H1 (cell line): Measurements from ENCODE around the gene ACKR2. TPM values are rescaled to one million over a fixed set of nuclear protein-coding genes. Genes with fewer than 3 reads are reported as not detected.

Source experiments
- BCL11A ChIP-seq, 2 experiments: IDR thresholded peaks; one replicate each; pipeline ENCODE4 v1.6.1; 2011; ENCODE audit warnings: low read depth in 2 of 2, low read length in 2 of 2, mild to moderate bottlenecking in 2 of 2
- CBX8 ChIP-seq: fragments of 300-800, 300-1000 bp; sonication (generic); IDR thresholded peaks from 2 replicates; pipeline ENCODE4 v1.7.1; 2016; ENCODE audit warnings: low read depth, low read length, borderline replicate concordance
- CHD2 ChIP-seq: IDR thresholded peaks from 2 replicates; pipeline ENCODE4 v1.6.1; 2012; ENCODE audit warnings: low read length, improper control_type of control experiment
- EGR1 ChIP-seq: IDR thresholded peaks from 2 replicates; pipeline ENCODE4 v1.6.1; 2011; ENCODE audit warnings: low read depth, low read length, borderline replicate concordance
- EP300 ChIP-seq, 2 experiments: IDR thresholded peaks; 1 replicate in 1 of 2; 2 replicates in 1 of 2; pipeline ENCODE4 v1.6.1; 2011 to 2012; ENCODE audit warnings: low read depth in 2 of 2, low read length in 2 of 2, mild to moderate bottlenecking in 2 of 2, borderline replicate concordance in 1 of 2, inconsistent platforms in 1 of 2, moderate library complexity in 1 of 2
- FOSL1 ChIP-seq: IDR thresholded peaks from 2 replicates; pipeline ENCODE4 v1.6.1; 2011; ENCODE audit warnings: mild to moderate bottlenecking, low read depth, low read length, moderate library complexity; ENCODE audit not compliant: insufficient read depth
- HDAC6 ChIP-seq: IDR thresholded peaks from one replicate; pipeline ENCODE4 v1.7.1; 2012; ENCODE audit warnings: low read depth, mild to moderate bottlenecking, inconsistent platforms, low read length, moderate library complexity
- JUND ChIP-seq: IDR thresholded peaks from 2 replicates; pipeline ENCODE4 v1.6.1; 2011; ENCODE audit warnings: mild to moderate bottlenecking, improper control_type of control experiment, low read length
- KDM1A ChIP-seq: fragments of 200-600, 300-600 bp; sonication (generic); IDR thresholded peaks from 2 replicates; pipeline ENCODE4 v1.7.1; 2016; ENCODE audit warnings: mild to moderate bottlenecking, low read length, borderline replicate concordance
- KDM5A ChIP-seq: fragments of 200-600 bp; IDR thresholded peaks from 2 replicates; pipeline ENCODE4 v1.7.1; 2012; ENCODE audit warnings: mild to moderate bottlenecking, low read length, inconsistent platforms, mixed read lengths
- POLR2AphosphoS5 ChIP-seq: IDR thresholded peaks from 2 replicates; pipeline ENCODE4 v1.6.1; 2011; ENCODE audit warnings: low read depth, low read length
- POU5F1 ChIP-seq: IDR thresholded peaks from 2 replicates; pipeline ENCODE4 v1.6.1; 2011; ENCODE audit warnings: low read depth, mild to moderate bottlenecking, low read length, moderate library complexity
- RXRA ChIP-seq: IDR thresholded peaks from 2 replicates; pipeline ENCODE4 v1.6.1; 2011; ENCODE audit warnings: low read depth, mild to moderate bottlenecking, low read length, moderate library complexity; ENCODE audit not compliant: insufficient read depth
- SIN3A ChIP-seq, 2 experiments: IDR thresholded peaks in 1 of 2; conservative IDR thresholded peaks in 1 of 2; 2 replicates each; pipeline ENCODE4 v1.6.1; 2011 to 2012; ENCODE audit warnings: low read length in 2 of 2, improper control_type of control experiment in 1 of 2, low read depth in 1 of 2, mild to moderate bottlenecking in 1 of 2
- SIRT6 ChIP-seq: IDR thresholded peaks from one replicate; pipeline ENCODE4 v1.7.1; 2012; ENCODE audit warnings: low read length, inconsistent platforms
- SIX5 ChIP-seq: IDR thresholded peaks from 2 replicates; pipeline ENCODE4 v1.6.1; 2011; ENCODE audit warnings: mild to moderate bottlenecking, low read depth, low read length
- SP2 ChIP-seq: IDR thresholded peaks from 2 replicates; pipeline ENCODE4 v1.6.1; 2012; ENCODE audit warnings: mild to moderate bottlenecking, low read length, inconsistent platforms
- SRF ChIP-seq: IDR thresholded peaks from 2 replicates; pipeline ENCODE4 v1.6.1; 2011; ENCODE audit warnings: mild to moderate bottlenecking, low read depth, low read length, moderate library complexity
- TAF1 ChIP-seq: IDR thresholded peaks from 2 replicates; pipeline ENCODE4 v1.6.1; 2011; ENCODE audit warnings: mild to moderate bottlenecking, low read depth, low read length
- TEAD4 ChIP-seq: IDR thresholded peaks from 2 replicates; pipeline ENCODE4 v1.6.1; 2012; ENCODE audit warnings: low read depth, low read length, inconsistent platforms, mixed read lengths
- polyA plus RNA-seq, 7 experiments: library from polyadenylated mRNA; depleted of rRNA in 3 of 7; stranded (reverse) in 5 of 7; unstranded in 2 of 7; fragments of >200 nt in 5 of 7; fragments of 200-250 nt in 2 of 7; gene quantifications; 1 replicate in 5 of 7; 2 replicates in 1 of 7; 4 replicates in 1 of 7; pipeline versions ENCODE4 v1.2.1 to v1.2.3, GENCODE V29; 2011 to 2013; ENCODE audit warnings: missing spikeins in 2 of 7, mixed read lengths in 2 of 7
- total RNA-seq: library from RNA; stranded (reverse); fragmentation: NEBNext Ultra II Directional; extraction: Animal tissue kit (Norgen Biotek cat#: 25700); gene quantifications from 2 replicates; pipeline ENCODE4 v1.2.1, GENCODE V29; 2021
- TF ChIP-seq, protein P1 (sequence below): IDR thresholded peaks from 2 replicates; pipeline ENCODE4 v1.6.1; 2012; ENCODE audit warnings: low read length, inconsistent platforms
- TF ChIP-seq, protein P2 (sequence below): IDR thresholded peaks from 2 replicates; pipeline ENCODE4 v1.6.1; 2011; ENCODE audit warnings: low read length, improper control_type of control experiment

The ACKR2 gene
- total and polyA plus RNA-seq, 2 of the 8 experiments (the other 6 are each of a cell fraction or from before 2014, with no cell fraction given), result 0.09 to 0.12 TPM

DNA sequence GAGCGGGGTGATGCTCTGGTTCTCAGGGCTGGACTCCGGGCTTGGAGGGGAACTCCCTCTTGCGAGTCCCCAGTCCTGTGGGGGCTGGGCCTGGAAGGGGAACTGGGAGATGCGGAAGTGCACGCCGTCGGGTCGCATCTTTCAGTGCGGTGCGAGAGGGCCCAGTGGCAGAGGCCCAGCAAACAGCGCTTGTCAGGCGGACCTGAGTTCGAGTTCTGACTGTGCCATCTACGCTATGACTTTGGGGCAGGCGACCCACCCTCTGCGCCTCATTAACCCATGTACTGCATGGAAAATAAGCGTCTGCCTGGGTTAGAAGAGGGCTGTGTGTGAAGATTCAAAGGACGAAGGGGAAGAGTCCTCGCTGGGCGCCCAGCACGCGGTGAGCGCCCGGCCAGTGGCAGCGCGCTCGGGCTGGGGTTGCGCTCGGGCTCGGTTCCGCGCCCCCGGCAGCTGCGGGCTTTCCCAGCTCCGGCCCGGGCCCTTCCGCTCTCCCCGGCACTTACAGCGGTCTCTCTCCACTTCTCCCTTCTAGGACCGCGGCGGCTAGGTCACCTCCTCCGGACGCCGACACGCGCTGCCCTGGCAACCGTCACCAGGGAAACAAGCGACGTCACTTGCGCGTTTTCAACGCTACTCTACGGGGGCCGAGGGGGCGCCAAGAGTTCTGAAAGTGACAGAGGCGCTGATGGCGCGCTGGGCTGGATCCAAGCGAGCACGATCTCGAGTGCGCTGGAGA lies 36.4 kb upstream of the ACKR2 start, which contains the start of gene CCDC13 (continued):
- TF ChIP-seq SIN3A (conservative IDR thresholded peaks at IDR 0.05 in 1 of 2, IDR thresholded peaks at IDR 0.05 in 1 of 2; ENCODE audit: low read depth in 1 of 2, low read length in 2 of 2) (peak; percentile 98 to 99), EP300 (IDR thresholded peaks at IDR 0.05; ENCODE audit: borderline replicate concordance in 1 of 2, low read depth in 2 of 2, low read length in 2 of 2) (0 out of 3 replicates have a peak, but pooled peaks of 1 of the 2 experiments have one; percentile 12), KDM5A (no peak), CHD2 (no peak), SIRT6 (no peak), JUND (no peak), CBX8 (no peak), KDM1A (no peak; the same call in 1 of the 2 replicates), SP2 (no peak), RXRA (no peak), BCL11A (IDR thresholded peaks at IDR 0.05; ENCODE audit: low read depth in 2 of 2, low read length in 2 of 2) (no peak), EGR1 (no peak), HDAC6 (no peak), FOSL1 (no peak), SIX5 (no peak), SRF (no peak), TEAD4 (no peak), TAF1 (0 out of 2 replicates have a peak, but pooled peaks have one; percentile 43), POU5F1 (no peak), POLR2AphosphoS5 (no peak)
- TF ChIP-seq, protein P1, sequence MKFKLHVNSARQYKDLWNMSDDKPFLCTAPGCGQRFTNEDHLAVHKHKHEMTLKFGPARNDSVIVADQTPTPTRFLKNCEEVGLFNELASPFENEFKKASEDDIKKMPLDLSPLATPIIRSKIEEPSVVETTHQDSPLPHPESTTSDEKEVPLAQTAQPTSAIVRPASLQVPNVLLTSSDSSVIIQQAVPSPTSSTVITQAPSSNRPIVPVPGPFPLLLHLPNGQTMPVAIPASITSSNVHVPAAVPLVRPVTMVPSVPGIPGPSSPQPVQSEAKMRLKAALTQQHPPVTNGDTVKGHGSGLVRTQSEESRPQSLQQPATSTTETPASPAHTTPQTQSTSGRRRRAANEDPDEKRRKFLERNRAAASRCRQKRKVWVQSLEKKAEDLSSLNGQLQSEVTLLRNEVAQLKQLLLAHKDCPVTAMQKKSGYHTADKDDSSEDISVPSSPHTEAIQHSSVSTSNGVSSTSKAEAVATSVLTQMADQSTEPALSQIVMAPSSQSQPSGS, result peak; percentile 61; the same call in 1 of the 2 replicates
- TF ChIP-seq, protein P2, sequence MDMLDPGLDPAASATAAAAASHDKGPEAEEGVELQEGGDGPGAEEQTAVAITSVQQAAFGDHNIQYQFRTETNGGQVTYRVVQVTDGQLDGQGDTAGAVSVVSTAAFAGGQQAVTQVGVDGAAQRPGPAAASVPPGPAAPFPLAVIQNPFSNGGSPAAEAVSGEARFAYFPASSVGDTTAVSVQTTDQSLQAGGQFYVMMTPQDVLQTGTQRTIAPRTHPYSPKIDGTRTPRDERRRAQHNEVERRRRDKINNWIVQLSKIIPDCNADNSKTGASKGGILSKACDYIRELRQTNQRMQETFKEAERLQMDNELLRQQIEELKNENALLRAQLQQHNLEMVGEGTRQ, result no peak
